ENCODE results near the gene ALOX15.
A peak's percentile ranks its signal among the peaks of the same experiment; 100 is the strongest.
"Not testable (repeated sequence)": the region's sequence is repeated elsewhere in the genome, so short reads cannot be mapped to it uniquely, and the experiment has no call there.

The ALOX15 gene

GRCh38 chr17:4607773-4608187 lies 33.7 kb downstream of the ALOX15 start:
- TF ChIP-seq CTCF (IDR thresholded peaks at IDR 0.05; ENCODE audit: low read depth, low read length) (no peak), MAX (IDR thresholded peaks at IDR 0.05; ENCODE audit: low read depth, low read length) (no peak), MYC (IDR thresholded peaks at IDR 0.05; ENCODE audit: low read depth, low read length) (no peak), POLR2A (IDR thresholded peaks at IDR 0.05; ENCODE audit: extremely low read depth, insufficient read length) (no peak)
- no peak overlapping the region for H3K4me3 ChIP-seq (ENCODE audit: low read depth, low read length)
- DNase-seq (ENCODE audit: low read depth): peak; percentile 49

- TF ChIP-seq MYC (IDR thresholded peaks at IDR 0.05; ENCODE audit: low read depth, low read length): no peak
- no peak for TF ChIP-seq MAX (IDR thresholded peaks at IDR 0.05; ENCODE audit: low read depth, low read length)
- TF ChIP-seq CTCF (IDR thresholded peaks at IDR 0.05; ENCODE audit: low read depth, low read length): no peak
- no peak for TF ChIP-seq POLR2A (IDR thresholded peaks at IDR 0.05; ENCODE audit: extremely low read depth, insufficient read length)
- no peak for DNase-seq (ENCODE audit: low read depth)
- H3K4me3 ChIP-seq (ENCODE audit: low read depth, low read length): no peak overlapping the region
Observed at GRCh38 chr17:4607261-4607741, 34.2 kb downstream of the ALOX15 start.

GRCh38 chr17:4605826-4606225 lies 35.7 kb downstream of the ALOX15 start:
- H3K4me3 ChIP-seq (ENCODE audit: low read depth, low read length): no peak overlapping the region
- DNase-seq (ENCODE audit: low read depth): peak; percentile 70
- TF ChIP-seq CTCF (IDR thresholded peaks at IDR 0.05; ENCODE audit: low read depth, low read length): no peak
- TF ChIP-seq POLR2A (IDR thresholded peaks at IDR 0.05; ENCODE audit: extremely low read depth, insufficient read length): no peak
- TF ChIP-seq MYC (IDR thresholded peaks at IDR 0.05; ENCODE audit: low read depth, low read length): no peak
- 0 out of 2 replicates have a peak, but pooled peaks have one; percentile 32 for TF ChIP-seq MAX (IDR thresholded peaks at IDR 0.05; ENCODE audit: low read depth, low read length)

GRCh38 chr17:4604736-4605135 lies 36.7 kb downstream of the ALOX15 start:
- DNase-seq (ENCODE audit: low read depth): not testable (repeated sequence)

GRCh38 chr17:4604111-4604644 lies 37.3 kb downstream of the ALOX15 start:
- DNase-seq (ENCODE audit: low read depth): no peak
- no peak overlapping the region for H3K4me3 ChIP-seq (ENCODE audit: low read depth, low read length)

More at GRCh38 chr17:4604736-4605135, 36.7 kb downstream of the ALOX15 start:
- H3K4me3 ChIP-seq (ENCODE audit: low read depth, low read length): not testable (repeated sequence)

GRCh38 chr17:4602041-4602440 lies 39.4 kb downstream of the ALOX15 start:
- TF ChIP-seq CTCF (IDR thresholded peaks at IDR 0.05; ENCODE audit: low read depth, low read length) (no peak), MYC (IDR thresholded peaks at IDR 0.05; ENCODE audit: low read depth, low read length) (no peak), POLR2A (IDR thresholded peaks at IDR 0.05; ENCODE audit: extremely low read depth, insufficient read length) (no peak), MAX (IDR thresholded peaks at IDR 0.05; ENCODE audit: low read depth, low read length) (no peak)
- DNase-seq (ENCODE audit: low read depth): no peak

More at GRCh38 chr17:4604111-4604644, 37.3 kb downstream of the ALOX15 start:
- no peak for TF ChIP-seq CTCF (IDR thresholded peaks at IDR 0.05; ENCODE audit: low read depth, low read length)
- TF ChIP-seq MAX (IDR thresholded peaks at IDR 0.05; ENCODE audit: low read depth, low read length): no peak

More at GRCh38 chr17:4602041-4602440, 39.4 kb downstream of the ALOX15 start:
- no peak overlapping the region for H3K4me3 ChIP-seq (ENCODE audit: low read depth, low read length)

All from NB4 (cell line).